Activated T-helper 17 cell treated with anti-CD3 and anti-CD28 coated beads, Interleukin-2, amount 50 U/mL, for 72 hours (primary cell): ENCODE results near the gene COLEC12. TPM values are rescaled to one million over a fixed set of nuclear protein-coding genes. Genes with fewer than 3 reads are reported as not detected.

Experiments used
- ATAC-seq: fragments of 150-1000 bp; cut with Tn5 transposase; replicated peaks from 2 replicates; pipeline ENCODE4 v1.10.0; 2021; ENCODE audit warnings: mild to moderate bottlenecking, moderate library complexity
- H3K27ac Mint-ChIP-seq: one replicate; pipeline ENCODE4 v1.8.0; 2022; ENCODE audit warnings: mixed read lengths
- H3K27me3 Mint-ChIP-seq: one replicate; pipeline ENCODE4 v1.8.0; 2022; ENCODE audit warnings: mixed read lengths
- H3K36me3 Mint-ChIP-seq: one replicate; pipeline ENCODE4 v1.8.0; 2022; ENCODE audit warnings: low read depth, mild to moderate bottlenecking, mixed read lengths
- H3K4me1 Mint-ChIP-seq: one replicate; pipeline ENCODE4 v1.8.0; 2022; ENCODE audit warnings: mixed read lengths
- H3K4me3 Mint-ChIP-seq: one replicate; pipeline ENCODE4 v1.8.0; 2022; ENCODE audit warnings: mild to moderate bottlenecking, mixed read lengths
- H3K9me3 Mint-ChIP-seq: one replicate; pipeline ENCODE4 v1.8.0; 2022; ENCODE audit warnings: mixed read lengths
- total RNA-seq, 2 donors: library from RNA; stranded (reverse); gene quantifications; one replicate each; pipeline ENCODE4 v1.2.3, GENCODE V29; 2022

Gene COLEC12
- total RNA-seq, 2 donors from 2014 or later = not detected

DNA sequence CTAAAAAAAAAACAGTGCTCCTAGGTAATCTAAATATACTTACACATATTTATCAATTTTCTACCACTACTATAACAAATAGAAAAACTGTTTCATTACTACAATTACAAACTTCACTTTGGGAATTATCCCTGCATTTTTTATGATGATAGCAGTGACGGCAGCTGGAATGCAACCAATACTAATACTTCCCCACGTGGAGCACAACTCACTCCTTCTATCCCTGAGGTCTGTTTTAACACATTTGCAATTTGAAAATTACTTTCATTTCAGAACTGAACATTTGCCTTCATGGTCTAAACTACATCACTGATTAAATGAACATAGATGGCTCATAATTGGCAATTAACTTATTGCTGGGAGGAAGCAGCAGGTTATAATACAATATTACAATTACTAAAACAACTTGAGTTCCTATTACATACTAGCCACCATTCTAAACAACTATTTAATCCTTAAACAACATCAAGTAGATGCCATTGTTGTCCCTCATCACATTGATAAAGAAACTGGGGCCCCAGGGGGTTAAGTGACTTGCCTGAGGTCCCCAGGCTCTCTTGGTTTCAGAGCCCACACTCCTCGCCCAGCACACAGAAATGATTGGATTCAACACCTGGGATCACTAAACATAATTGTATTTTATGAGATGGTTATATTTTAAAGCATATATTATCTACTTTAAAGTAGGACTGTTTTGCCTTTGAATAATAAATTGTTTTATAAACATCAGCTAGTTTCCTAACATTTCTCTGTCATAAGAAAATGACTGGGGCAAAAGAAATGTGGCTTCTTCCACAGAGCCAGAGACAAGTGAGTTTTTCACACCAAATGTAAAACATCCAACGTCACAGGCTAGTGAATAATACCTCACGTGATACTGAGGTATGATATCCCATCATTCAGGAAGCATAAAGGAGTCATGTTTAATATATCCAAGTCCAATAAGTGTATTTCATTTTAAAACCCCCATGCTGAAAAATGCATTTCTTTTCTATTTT is 6.2 kb downstream of the COLEC12 start:
- Mint-ChIP-seq H3K27ac (no peak overlapping the region), H3K9me3 (no peaks in the 10 kb centered on the region)

GRCh38 chr18:492451-492850 is 8.1 kb downstream of the COLEC12 start:
- no peaks in the 10 kb centered on the region for H3K4me1 Mint-ChIP-seq
- no peaks in the 10 kb centered on the region for H3K36me3 Mint-ChIP-seq
- no peak overlapping the region for H3K4me3 Mint-ChIP-seq
- H3K9me3 Mint-ChIP-seq = no peaks in the 10 kb centered on the region
- no peak for ATAC-seq
- H3K27ac Mint-ChIP-seq = no peak overlapping the region
- peaks cover 8% of the 10 kb centered on the region for H3K27me3 Mint-ChIP-seq

More for the DNA sequence above, 6.2 kb downstream of the COLEC12 start:
- Mint-ChIP-seq H3K36me3 (no peaks in the 10 kb centered on the region), H3K4me1 (no peaks in the 10 kb centered on the region), H3K4me3 (no peak overlapping the region), H3K27me3 (peaks cover 16% of the 10 kb centered on the region)
- no peak for ATAC-seq

- H3K9me3 Mint-ChIP-seq = no peaks in the 10 kb centered on the region
- no peak for ATAC-seq
These were observed 9.9 kb downstream of the COLEC12 start for GRCh38 chr18:490624-491023.

GRCh38 chr18:490024-490366 is 10.5 kb downstream of the COLEC12 start:
- ATAC-seq = no peak
- no peaks in the 10 kb centered on the region for H3K9me3 Mint-ChIP-seq
- H3K4me3 Mint-ChIP-seq = no peak overlapping the region
- H3K27ac Mint-ChIP-seq = no peak overlapping the region
- peaks cover 18% of the 10 kb centered on the region for H3K27me3 Mint-ChIP-seq
- no peaks in the 10 kb centered on the region for H3K36me3 Mint-ChIP-seq
- H3K4me1 Mint-ChIP-seq = no peaks in the 10 kb centered on the region

More at GRCh38 chr18:490624-491023, 9.9 kb downstream of the COLEC12 start:
- Mint-ChIP-seq H3K36me3 (no peaks in the 10 kb centered on the region), H3K27ac (no peak overlapping the region), H3K4me3 (no peak overlapping the region), H3K27me3 (peaks cover 17% of the 10 kb centered on the region), H3K4me1 (no peaks in the 10 kb centered on the region)

DNA sequence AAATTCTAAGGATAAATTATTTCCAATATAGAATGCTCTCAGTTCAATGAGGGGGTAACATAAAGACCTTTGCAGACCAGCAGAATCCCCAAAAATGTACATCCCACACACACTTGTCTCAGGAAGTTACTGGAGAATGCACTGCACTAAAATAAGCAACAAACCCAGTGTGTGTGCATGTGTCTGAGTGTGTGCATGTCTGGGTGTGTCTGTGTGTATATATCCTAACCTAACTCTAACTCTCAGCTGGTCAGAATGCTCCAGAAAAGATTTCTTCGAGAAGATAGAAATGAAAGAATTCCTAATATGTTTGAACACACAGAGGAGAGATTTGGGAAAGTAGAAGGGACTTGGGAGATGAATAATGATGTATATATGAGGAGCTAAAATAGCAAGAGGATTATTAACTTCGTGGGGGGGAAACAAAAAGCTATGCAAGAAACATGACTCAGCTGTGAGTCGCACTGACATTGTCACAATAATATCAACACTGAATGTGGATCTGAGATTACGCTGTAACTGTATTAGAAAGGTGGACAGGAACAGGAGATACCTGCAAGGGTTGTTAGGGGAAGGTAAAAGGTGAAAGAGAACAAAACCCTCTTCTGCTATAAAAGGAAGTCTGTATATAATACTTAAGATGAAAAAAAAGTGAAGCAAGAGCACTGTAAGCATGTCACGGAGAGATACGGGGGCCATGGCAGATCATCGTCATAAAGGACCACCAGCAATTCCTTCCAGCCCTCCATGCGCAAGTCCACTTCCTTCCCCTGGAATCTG is 11.1 kb downstream of the COLEC12 start:
- H3K36me3 Mint-ChIP-seq = no peaks in the 10 kb centered on the region
- peaks cover 18% of the 10 kb centered on the region for H3K27me3 Mint-ChIP-seq
- H3K27ac Mint-ChIP-seq = no peak overlapping the region
- ATAC-seq = no peak
- H3K4me3 Mint-ChIP-seq = no peak overlapping the region
- no peaks in the 10 kb centered on the region for H3K9me3 Mint-ChIP-seq
- H3K4me1 Mint-ChIP-seq = no peaks in the 10 kb centered on the region

GRCh38 chr18:486929-487740 is 13.4 kb downstream of the COLEC12 start:
- ATAC-seq = no peak
- H3K36me3 Mint-ChIP-seq = no peaks in the 10 kb centered on the region
- H3K4me1 Mint-ChIP-seq = no peaks in the 10 kb centered on the region
- peaks cover 21% of the 10 kb centered on the region for H3K27me3 Mint-ChIP-seq
- no peak overlapping the region for H3K27ac Mint-ChIP-seq
- no peak overlapping the region for H3K4me3 Mint-ChIP-seq
- H3K9me3 Mint-ChIP-seq = no peaks in the 10 kb centered on the region

DNA sequence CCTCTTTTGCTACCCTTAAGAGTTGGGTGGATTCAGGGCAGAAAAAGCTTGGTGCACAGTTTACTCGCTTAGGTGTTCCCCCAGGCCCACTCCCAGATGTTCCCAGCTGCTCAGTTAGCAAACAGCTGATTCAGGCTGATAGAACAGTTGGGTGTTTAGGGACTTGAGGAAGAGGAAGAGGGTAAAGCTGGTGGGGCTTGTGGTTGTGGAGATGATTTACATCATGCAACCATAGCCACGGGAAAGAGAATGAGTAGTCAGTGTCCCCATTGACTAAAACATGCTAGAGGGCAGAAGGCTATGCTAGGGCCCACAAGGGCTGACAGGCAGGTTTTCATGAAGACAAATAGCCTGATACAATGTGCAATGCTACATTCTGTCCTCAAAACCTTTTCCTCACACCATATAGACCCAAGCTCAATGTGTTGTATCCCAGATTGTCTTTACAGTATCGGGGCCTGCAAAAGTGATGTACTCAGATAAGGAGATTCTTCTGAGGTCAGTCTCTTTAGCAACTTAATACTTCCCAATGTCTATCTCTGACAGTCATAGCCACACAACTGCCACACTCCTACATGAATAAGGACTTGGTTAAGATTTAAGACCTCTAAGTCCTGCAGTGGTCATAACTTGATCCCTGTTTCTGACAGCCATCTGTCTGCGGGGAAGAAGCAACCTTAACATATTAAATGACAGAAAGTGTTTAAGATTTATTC is 15.6 kb downstream of the COLEC12 start:
- Mint-ChIP-seq H3K27me3 (peaks cover 30% of the 10 kb centered on the region), H3K36me3 (no peaks in the 10 kb centered on the region), H3K4me1 (no peaks in the 10 kb centered on the region), H3K27ac (no peak overlapping the region), H3K9me3 (no peaks in the 10 kb centered on the region), H3K4me3 (no peak overlapping the region)
- no peak for ATAC-seq

GRCh38 chr18:478681-479080 is 21.8 kb downstream of the COLEC12 start:
- H3K4me3 Mint-ChIP-seq = no peak overlapping the region

GRCh38 chr18:477565-477964 is 22.9 kb downstream of the COLEC12 start:
- peaks cover 19% of the 10 kb centered on the region for H3K27me3 Mint-ChIP-seq
- no peak overlapping the region for H3K27ac Mint-ChIP-seq
- H3K36me3 Mint-ChIP-seq = no peaks in the 10 kb centered on the region
- no peaks in the 10 kb centered on the region for H3K4me1 Mint-ChIP-seq
- H3K4me3 Mint-ChIP-seq = no peak overlapping the region
- no peaks in the 10 kb centered on the region for H3K9me3 Mint-ChIP-seq
- ATAC-seq = peak; percentile 24

More at GRCh38 chr18:478681-479080, 21.8 kb downstream of the COLEC12 start:
- Mint-ChIP-seq H3K27ac (no peak overlapping the region), H3K36me3 (no peaks in the 10 kb centered on the region), H3K27me3 (peaks cover 19% of the 10 kb centered on the region), H3K9me3 (no peaks in the 10 kb centered on the region), H3K4me1 (no peaks in the 10 kb centered on the region)
- no peak for ATAC-seq

- H3K36me3 Mint-ChIP-seq = no peaks in the 10 kb centered on the region
- no peak overlapping the region for H3K27ac Mint-ChIP-seq
- no peak for ATAC-seq
- H3K27me3 Mint-ChIP-seq = peaks cover 19% of the 10 kb centered on the region
- H3K4me1 Mint-ChIP-seq = no peaks in the 10 kb centered on the region
- no peaks in the 10 kb centered on the region for H3K9me3 Mint-ChIP-seq
- no peak overlapping the region for H3K4me3 Mint-ChIP-seq
These were observed 24.2 kb downstream of the COLEC12 start for GRCh38 chr18:476251-476664.

DNA sequence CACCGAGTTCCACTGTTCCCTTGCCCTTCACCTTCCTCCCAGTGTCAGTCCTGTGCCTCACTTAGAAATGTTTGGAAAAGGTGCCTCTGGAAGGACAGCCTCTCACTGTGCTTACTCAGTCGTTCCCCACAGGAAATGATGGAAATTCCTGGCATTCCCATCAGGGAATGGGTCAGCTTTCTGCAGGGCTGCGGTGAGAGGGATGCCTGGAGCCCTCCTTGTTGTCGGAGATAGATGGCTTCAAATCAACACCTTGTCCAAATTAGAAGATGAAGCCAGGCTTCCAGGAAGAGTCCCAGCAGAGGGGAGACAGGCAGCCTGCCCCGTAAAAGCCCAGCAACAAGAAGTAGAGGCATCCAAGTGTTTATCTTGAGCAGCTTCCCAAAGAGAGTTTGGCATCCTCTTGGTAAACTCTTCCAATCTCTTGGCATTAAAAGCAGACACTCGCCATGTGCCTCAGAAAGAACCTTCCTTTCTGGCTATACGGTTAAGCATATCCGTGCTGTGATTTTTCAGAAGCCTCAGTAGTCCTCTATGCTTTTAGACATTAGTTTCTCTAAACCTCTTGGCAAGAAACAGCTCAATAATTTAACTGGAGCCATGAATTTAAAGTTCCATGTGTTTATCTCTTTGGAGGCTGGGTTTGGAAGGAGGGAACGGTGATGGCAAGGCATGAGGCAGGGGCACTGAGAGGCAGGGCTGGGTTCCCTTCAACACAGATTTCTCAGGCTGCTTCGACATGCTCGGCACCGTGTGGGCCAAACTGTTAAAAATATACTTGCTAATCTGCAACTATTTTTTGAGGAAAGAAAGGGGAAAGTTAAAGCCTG is 25.1 kb downstream of the COLEC12 start:
- Mint-ChIP-seq H3K27ac (no peak overlapping the region), H3K36me3 (no peaks in the 10 kb centered on the region), H3K4me3 (no peak overlapping the region), H3K4me1 (no peaks in the 10 kb centered on the region), H3K9me3 (no peaks in the 10 kb centered on the region), H3K27me3 (peaks cover 14% of the 10 kb centered on the region)
- ATAC-seq = no peak

GRCh38 chr18:474416-474815 is 26.1 kb downstream of the COLEC12 start:
- ATAC-seq = no peak

DNA sequence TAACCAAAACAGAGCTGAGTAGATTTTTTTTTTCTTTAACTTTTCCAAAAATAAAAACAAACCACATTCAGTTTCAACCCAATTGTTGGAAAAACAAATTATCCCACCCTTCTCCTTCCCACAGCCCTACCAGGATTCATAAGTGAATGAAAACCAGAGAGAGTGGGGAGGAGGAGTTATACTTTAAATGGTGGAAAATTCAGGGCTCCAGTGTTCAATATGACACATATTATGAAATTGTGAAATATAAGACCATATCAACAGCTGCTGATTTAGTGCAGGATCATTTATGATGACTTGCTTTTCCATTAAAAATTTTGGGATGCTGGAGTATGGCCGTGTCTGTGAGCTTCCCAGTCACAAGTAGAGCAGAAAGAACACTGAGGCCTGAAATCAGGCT is 26.7 kb downstream of the COLEC12 start:
- Mint-ChIP-seq H3K4me1 (no peaks in the 10 kb centered on the region), H3K4me3 (no peak overlapping the region), H3K27ac (no peak overlapping the region), H3K9me3 (no peaks in the 10 kb centered on the region), H3K36me3 (no peaks in the 10 kb centered on the region), H3K27me3 (peaks cover 5% of the 10 kb centered on the region)
- no peak for ATAC-seq

More at GRCh38 chr18:474416-474815, 26.1 kb downstream of the COLEC12 start:
- Mint-ChIP-seq H3K27ac (no peak overlapping the region), H3K4me3 (no peak overlapping the region), H3K36me3 (no peaks in the 10 kb centered on the region), H3K27me3 (peaks cover 9% of the 10 kb centered on the region), H3K9me3 (no peaks in the 10 kb centered on the region), H3K4me1 (no peaks in the 10 kb centered on the region)
